Brain pericyte (primary cell): ENCODE data around the gene FER1L5.

Experiments
- DNase-seq: peaks from one replicate; pipeline ENCODE4 v3.0.0-alpha.2; 2012; ENCODE audit warnings: low read depth, low spot score

FER1L5 gene

DNA sequence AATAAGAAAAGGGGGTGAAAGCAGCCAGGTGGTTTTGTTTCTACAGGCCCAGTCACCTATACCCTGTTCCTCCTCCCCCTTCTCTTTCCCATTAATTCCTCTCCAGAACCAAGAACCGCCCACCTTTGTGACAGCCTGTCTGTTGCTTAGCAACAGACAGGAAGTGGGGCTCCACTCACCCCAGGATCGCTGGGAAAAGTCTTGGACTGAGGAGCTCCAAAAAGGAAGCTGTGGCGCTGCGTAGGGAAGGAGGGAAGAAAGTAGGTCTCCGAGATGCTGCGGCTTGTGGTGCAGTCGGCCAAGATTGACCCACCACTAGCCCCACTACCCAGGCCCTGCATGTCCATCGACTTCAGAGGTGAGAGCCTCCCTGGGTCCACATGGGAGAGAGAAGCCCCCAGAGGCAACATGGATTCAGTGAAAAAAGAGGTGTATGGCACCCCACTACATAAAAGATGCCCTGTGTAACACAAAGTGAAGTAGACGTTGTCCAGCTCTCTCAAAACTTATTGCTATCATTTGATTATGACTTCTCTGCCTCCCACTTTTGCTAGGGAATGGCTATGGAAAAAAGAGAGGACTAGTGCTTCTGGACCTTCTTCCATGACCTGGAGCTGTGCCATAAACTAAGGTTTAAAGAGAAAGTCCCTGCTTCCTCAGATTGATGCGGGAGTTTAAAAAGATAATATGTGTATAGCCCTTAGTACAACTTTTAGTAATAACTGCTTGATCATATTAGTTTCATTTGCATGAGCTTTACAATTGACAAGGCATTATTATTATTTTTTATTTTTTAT lies at the start of gene FER1L5:
Gene FER1L5 (plus strand): TSS at position 201 of the 797 bp plus-strand sequence. CDS start 73 bp downstream, at position 274.
- peak; percentile 25 for DNase-seq

DNA sequence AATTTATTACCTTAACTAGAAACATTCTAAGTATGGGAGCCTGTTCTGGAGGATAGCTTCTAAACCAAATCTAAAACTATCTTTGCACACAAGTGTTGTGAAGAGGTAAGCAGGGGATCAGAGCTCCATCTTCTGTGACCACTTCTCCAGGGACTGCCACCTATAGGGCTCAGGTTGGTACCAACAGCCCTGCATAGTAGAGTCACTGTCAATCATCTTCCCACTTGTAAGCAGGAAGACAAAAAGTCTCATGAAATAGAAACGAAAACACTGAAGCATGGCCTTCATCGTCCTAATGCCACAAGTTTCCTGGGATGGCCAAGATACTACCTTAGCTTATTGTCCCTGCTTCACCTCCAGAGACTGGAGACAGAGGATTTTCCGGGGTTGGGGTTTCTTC lies 48.3 kb upstream of the FER1L5 start:
- DNase-seq = no peak

DNA sequence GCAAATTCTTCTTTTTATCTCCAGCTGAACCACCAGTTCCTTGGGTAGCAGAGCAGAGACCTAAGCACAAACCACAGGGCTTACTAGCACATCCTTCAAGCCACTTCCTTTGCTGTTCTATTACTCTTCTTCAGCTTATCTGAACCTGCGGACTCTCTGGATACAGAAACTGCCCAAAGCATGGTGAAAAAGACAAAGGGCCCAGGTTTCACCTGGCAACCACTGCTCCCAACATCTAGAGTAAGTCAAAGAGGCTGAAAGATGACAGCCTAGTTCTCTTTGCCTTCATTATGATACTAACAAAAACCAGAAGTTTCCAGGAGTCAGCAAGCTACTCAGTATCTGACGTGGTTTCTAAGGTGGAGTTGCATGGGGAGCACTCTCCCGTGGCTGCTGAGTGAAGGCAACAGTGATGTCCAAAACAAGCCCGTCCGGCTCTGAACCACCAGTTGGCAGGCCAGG lies 47.8 kb upstream of the FER1L5 start:
- DNase-seq = no peak

DNA sequence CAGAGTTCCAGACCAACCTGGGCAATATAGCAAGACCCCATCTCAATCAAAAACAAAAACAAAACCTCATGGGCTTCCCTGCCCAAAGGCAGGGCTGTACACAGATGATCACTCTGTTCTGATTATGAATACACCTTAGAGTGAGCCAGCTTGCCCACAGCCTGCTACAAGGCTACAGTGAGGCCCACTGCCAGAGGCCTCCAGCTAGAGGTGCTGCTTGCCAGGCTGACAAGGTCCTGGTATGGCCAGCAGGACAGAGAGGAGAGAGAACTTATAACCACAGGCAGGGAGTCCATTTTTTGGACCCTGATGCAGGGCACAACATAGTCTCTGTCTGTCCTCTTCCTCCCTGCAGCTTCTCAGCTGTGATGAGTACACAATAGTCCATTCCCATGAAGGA lies 46.0 kb upstream of the FER1L5 start:
- DNase-seq = no peak

DNA sequence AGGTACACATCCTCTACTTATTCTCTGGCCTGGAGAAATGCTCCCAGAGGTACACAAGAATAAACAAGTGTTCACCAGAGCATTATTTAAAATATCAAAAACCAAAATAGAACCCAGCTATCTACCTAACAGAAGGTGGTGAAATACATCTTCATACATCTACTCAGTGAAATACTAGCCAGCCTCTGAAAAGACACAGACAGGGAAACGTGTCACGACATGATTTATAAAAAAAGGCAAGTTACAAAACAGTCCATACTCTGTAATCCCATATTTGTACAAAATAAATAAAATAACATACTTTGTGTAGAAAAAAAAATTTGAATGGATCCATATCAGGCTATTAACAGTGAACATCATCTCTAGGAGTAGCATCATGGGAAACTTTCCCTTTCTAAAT lies 42.6 kb upstream of the FER1L5 start:
- DNase-seq = no peak

DNA sequence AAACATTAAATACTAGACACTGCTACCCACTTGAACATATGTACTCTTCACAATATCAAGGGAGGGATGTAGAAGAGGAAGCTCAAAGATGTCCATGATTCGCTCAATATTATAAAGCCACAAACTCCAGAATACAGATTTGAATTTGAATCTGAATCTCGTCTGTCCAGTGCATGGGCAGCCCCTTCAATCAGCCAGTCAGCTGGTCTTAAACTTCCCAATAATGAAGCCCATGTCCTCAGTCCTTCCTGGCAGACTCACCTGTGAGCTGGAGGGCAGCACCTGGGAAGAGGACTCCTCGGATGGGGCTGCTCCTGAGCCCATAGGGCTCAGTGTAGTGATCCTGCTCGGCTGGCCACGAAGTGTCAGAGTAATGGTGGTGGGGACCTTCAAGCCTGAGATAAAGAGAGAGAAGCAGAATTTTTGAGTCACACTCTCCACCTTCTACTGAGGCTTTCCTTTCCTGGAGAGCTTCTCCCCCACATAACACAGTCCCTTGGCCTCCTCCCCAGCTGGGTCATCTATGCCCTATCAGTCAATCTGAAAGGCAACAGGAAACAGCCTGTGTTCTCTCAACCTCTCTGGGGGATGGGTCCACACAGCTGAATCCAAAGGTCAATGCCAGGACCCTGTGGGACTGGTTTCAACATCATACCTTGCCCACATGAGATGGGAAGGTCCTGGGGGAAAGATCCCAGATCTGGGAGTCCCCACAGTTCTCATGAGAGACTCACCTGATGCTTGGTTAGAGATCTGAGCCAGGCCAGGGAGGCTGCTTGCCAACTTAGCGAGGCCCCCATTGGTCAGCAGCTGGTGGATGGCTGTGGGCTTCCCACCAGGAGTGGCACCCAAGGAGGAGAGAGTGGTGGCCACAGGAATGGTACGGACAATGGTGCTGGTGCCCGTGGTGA lies 40.9 kb upstream of the FER1L5 start:
- DNase-seq = no peak

DNA sequence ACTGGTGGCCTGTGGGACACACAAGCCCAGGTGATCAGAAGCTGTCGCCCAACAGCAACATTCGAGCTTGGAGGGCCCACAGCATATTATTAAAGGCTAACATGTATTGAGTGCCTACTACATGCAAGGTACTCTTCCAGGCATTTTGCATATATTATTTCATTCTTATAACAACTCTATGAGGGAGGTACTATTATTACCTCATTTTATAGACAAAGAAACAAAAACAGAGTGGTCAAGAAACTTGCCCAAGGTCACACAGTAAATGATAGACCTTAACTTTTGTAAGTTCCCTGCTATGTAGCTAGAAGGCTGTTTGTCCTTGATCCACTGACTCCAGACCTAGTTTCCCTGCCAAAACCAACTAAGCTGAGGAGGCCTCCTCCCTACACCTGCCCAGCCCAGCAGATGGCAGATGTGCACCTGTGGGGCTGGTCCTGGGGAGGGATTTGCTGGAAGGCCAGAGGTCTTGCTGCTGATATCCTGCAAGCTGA lies 40.2 kb upstream of the FER1L5 start:
- DNase-seq = no peak

DNA sequence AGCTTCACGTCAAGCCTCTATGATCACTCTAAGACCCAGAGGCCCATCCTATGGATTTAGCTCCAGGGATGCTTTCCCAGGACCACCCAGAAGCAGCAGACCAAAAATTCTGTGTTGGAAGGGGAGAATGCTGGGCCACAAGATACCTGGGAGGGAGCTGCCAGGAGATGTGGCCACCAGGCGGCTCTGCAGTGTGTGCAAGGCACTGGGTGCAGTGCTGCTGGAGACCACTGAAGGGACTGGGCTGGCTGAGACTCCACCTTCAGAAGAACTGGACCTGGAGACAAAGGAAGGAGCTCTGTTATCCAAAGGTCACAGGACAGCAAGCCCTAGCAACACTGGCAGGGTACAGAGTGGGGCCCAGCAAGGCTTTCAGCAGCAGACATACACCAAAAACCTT lies 38.5 kb upstream of the FER1L5 start:
- no peak for DNase-seq

DNA sequence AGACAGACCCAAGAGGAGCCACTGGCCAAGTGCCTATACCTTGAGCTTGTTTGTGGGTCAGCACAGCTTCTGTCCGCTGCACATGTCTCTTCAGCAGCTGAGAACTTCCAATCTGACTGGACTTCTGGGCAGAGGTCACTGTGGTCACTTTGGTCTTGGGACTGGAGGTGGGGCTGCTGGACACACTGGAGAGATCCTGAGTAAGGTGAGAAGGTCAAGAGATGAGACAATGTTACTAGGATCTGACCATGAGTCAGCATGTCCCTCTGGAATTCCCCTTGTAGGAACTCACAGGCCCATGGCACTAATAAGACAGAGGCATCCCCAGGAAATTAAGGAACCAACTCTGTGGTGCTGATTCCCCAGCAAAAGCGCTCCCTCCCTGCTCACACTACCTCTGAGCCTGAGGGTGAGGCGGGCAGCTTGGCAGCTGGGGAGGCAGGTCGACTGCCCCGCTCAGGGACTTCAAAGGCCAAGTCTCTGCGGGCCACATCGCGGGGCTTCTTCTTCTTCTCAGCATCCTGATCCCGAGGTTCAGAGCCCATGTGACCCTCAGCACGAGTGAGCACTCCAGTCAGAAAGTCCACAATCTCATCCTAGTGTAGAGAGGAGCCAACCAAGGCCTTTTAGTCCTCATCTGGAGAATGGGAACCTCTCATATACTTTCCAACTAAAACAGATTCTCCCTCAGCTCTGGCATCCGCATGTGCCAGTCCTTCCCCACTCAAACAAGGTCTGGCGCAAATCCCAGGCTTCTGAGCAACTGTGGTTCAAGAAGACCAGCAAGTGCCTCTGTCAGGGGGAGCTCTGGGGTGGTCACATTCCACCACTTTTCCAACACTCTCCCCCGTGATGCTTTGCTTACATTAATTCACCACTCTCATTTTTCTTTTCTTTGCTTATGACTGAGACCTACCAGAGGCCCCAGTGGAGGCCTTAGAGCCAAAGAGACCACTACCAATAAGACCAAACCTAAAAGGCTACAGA lies 33.8 kb upstream of the FER1L5 start:
- no peak for DNase-seq

DNA sequence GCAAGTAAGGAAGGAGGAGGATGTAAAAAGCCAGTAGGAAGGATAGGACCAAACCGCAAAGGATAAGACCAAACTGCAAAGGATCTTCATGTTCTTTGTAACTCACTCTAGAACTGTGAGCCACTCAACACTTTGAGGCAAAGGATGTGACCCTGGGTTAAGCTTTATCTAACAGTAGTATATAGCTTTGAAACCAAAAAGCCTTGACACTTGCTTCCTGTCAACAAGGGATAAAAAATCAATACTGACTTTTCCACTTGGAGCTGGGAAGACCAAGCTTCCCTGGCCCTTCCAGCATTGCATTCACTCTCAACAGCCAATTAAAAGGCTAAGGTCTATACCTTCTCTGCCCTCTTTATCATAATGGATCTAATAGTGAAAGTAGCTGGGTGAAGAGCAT lies 26.4 kb upstream of the FER1L5 start:
- no peak for DNase-seq

DNA sequence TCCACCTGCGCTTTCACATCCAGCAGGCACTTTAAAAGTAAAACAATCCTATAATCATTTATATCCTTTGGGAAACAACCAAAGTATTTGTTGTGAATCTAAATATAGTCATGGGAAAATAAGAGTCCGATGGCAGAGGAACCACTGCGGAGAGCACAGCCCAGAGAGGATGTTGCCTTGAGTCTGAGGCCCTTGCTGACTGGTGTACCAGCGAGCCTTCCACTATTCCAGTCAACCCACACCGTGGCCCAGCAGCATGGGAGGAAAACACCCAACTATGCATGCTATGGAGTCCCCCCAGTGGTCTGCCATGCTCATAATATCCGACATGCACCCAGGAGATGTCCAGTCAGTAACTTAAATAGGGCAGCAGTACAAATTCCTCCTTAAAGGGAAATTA lies 26.0 kb upstream of the FER1L5 start:
- no peak for DNase-seq

DNA sequence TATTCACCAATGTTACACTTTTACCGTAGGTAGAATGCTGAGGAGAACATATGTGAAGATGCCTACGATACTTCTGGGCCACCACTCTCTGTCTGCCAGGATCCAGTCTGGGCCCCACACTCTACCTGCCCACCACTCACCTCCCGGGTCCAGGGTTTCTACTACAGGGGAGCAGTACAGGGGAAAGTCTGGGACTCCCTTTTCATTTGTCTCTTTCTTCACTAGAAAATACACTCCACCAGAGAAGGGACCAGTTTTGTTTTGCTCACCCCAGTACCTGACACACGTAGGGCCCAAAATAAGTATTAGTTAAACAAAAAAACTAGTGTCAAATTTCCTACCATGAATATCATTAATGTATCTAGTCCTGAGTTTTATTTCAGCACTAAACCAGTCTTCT lies 25.6 kb upstream of the FER1L5 start:
- no peak for DNase-seq

DNA sequence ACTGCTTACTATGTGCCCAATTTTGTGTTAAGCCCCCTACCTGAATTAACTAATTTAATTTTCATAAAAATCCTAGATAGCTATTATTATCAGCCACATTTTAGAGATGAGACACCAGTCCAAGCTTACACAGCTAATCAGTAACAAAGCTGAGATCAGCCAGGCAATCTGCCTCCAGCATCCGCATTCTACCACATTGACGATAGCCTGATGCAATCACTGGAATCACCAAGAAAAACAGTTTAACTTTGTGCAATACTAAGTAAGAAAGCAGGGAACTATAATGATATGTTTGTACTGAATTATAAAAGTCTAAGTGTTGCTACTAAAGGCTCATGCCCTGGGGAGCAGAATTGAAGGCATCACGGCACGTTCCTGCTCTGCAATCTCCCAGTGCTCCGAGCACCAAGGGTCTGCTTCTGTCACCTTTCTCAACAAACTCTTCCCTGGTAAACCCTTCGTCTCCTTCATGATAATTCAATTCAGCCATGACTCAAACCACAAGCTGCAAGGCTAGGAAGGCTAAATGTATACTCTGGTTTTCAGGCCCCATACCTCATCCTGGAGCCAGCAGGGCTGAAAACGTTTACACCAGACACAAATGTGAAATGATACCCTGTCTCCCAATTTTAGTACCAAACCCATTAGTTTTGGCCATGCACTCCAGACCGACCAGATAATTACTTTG lies 23.8 kb upstream of the FER1L5 start:
- DNase-seq = no peak

DNA sequence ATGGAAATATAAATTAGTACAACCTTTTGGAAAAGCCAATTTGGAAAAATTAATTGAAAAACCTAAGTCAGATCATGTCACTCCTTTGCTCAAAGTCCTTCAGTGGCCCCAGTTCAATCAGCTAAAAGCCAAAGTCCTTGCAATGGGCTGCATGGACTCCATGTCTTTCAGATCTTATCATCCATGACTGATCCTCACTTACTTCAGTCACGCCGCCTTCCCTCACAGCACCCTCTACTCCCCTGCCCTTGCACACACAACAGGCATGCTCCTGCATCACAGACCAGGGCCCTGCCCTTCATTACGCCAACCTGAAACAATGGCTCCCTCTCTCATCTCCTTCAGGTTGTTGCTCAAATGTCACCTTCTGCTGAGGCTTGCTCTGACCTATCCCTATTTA lies 20.0 kb upstream of the FER1L5 start:
- no peak for DNase-seq

DNA sequence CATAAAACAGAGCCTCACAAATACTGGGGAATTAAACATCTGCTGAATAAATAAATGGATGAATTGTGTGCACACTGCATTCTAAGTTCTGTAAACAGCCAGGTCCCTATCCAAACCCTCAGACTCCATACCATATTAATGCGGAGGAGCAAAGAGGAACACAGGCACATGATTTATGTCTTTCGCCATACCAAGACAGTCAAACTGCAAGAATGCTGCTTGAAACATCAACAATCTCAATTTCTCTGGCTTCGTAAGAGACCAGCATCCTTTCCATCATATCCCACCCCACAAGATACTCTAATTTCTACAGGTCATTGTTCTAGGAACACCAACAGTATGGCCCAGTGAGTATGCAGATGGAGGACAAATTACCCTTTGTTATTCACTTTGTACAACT lies 19.4 kb upstream of the FER1L5 start:
- DNase-seq = no peak

DNA sequence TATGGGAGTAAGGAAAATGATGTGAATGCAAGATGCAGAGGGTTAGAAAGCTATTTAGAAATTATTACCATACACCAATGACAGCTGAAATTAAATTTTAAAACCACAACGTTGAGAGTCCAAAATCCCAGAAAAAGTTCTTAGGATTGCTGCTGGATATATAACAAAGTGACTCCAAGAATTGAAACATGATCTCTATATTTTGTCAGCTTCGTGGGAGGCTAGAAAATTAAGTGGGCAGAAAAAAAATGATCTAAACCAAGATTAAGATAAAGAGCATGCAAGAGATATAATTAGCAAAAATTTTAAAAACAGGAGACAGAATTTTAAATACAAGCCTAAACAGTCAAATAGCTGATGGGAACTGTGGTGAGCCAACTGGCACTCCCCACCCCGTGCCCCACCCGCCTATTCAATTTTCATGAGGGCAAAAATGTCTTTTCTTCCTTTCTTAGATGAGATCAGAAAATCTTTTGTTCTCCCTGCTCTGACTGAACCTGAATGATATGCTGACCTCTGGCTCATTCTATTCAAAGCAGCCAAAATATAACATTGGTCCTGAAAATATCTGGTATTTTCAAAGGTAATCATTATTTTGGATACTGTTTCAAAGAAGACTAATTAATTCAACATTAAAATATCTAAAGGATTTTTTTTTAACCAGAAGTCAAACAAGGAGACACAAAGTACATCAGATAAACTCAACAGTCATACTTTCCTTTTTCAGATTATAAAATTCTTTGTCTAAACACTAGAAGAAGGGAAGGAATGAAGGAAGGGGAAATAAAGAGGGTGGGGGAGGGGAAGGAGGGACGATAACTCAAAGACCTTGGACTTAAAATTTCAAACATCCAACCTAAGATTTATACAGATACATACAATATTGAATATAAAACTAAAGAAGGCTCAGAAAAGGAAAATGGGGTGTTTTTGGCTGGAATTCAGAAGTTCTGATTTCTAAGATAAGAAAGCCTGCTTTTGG lies 16.7 kb upstream of the FER1L5 start:
- DNase-seq = no peak

DNA sequence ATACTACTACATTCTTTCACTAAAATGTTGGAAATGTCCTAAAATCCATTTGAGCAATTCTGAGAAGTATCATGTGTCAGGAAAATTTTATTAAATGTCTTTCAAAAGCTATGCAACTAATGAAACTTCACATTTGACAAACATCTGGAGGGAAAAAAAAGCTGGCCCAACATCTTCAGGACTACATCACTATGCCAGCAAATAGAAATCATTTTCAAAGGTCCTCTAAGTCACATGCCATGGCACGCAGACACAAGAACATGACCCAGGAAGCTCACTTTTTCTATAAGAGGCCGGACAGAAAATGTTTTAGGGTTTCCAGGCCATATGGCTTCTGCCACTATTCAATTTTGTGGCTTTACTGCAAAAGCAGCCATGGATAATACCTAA lies 16.0 kb upstream of the FER1L5 start:
- DNase-seq = no peak

DNA sequence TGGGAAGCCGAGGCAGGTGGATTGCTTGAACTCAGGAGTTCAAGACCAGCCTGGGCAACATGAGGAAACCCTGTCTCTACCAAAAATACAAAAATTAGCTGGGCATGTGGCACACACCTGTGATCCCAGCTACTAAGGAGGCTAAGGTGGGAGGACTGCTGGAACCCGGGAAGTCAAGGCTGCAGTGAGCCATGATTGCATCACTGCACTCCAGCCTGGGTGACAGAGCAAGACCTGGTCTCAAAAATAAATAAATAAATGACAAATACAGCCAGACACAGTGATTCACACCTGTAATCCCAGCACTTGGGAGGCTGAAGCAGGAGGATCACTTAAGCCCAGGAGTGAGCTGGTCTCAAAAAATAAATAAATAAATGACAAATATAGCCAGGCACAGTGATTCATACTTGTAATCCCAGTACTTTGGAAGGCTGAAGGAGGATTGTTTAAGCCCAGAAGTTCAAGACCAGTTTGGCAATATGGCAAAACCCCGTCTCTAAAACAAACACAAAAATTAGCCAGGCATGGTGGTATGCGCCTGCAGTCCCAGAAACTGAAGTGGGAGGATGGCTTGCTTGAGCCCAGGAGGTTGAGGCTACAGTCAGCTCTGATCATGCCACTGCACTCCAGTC lies 10.6 kb upstream of the FER1L5 start:
- no peak for DNase-seq

DNA sequence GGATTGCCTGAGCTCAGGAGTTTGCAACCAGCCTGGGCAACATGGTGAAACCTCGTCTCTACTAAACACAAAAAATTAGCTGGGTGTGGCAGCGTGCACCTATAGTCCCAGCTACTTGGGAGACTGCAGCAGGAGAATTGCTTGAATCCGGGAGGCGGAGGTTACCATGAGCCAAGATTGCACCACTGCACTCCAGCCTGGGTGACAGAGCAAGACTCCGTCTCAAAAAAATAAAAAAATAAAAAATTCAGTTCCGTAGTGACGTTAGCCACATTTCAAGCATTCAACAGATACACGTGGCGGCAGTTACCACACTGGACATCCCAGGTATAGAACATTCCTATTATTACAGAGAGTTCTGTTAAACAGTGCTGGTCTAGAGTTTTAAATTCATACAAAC lies 8.9 kb upstream of the FER1L5 start:
- no peak for DNase-seq
